WTC11 (cell line): ENCODE data around the gene NCBP2. TPM values are rescaled to one million over a fixed set of nuclear protein-coding genes. Genes with fewer than 3 reads are reported as not detected.

ENCODE experiments used
- ATAC-seq: fragments of 200-7000 bp; cut with Tn5 transposase; 2 replicates; pipeline ENCODE4 v1.10.0; 2021; ENCODE audit warnings: mild to moderate bottlenecking, moderate library complexity
- CTCF ChIA-PET: fragments of 300-600 bp; sonication (Branson Sonifier 250); formaldehyde crosslinking; loops from one replicate; lab custom pipeline; 2021; ENCODE audit warnings: antibody characterized with exemption; lab: Charles Lee
- POLR2A ChIA-PET: fragments of 350-600 bp; sonication (Branson Sonifier 250); formaldehyde crosslinking; loops from one replicate; lab custom pipeline; 2021; ENCODE audit warnings: antibody characterized with exemption; lab: Charles Lee
- DNase-seq: peaks from one replicate; pipeline ENCODE4 v3.0.0; 2021; ENCODE audit warnings: low spot score
- H3K27ac Mint-ChIP-seq: 2 replicates; pipeline ENCODE4 v1.8.0; 2021; ENCODE audit warnings: mixed read lengths
- H3K27me3 Mint-ChIP-seq: 2 replicates; pipeline ENCODE4 v1.8.0; 2021; ENCODE audit warnings: low read depth, mild to moderate bottlenecking, moderate library complexity, mixed read lengths
- H3K36me3 Mint-ChIP-seq: 2 replicates; pipeline ENCODE4 v1.8.0; 2021; ENCODE audit warnings: mixed read lengths
- H3K4me1 Mint-ChIP-seq: 2 replicates; pipeline ENCODE4 v1.8.0; 2022; ENCODE audit warnings: mixed read lengths
- H3K4me3 Mint-ChIP-seq: 2 replicates; pipeline ENCODE4 v1.8.0; 2021; ENCODE audit warnings: mild to moderate bottlenecking, moderate library complexity, mixed read lengths
- H3K9me3 Mint-ChIP-seq: 2 replicates; pipeline ENCODE4 v1.8.0; 2021; ENCODE audit warnings: mixed read lengths
- AFF4 ChIP-seq: sonication (generic); formaldehyde crosslinking; IDR thresholded peaks from 2 replicates; pipeline ENCODE4 v1.8.1; 2023; ENCODE audit warnings: mild to moderate bottlenecking, missing genetic modification reagents, borderline replicate concordance
- CBFB ChIP-seq: sonication (generic); formaldehyde crosslinking; IDR thresholded peaks from 2 replicates; pipeline ENCODE4 v1.8.1; 2022; ENCODE audit warnings: mild to moderate bottlenecking, low read depth, missing genetic modification reagents
- E2F1 ChIP-seq: sonication (generic); formaldehyde crosslinking; IDR thresholded peaks from 2 replicates; pipeline ENCODE4 v1.8.0; 2022; ENCODE audit warnings: mild to moderate bottlenecking, missing genetic modification reagents
- E2F4 ChIP-seq: sonication (generic); formaldehyde crosslinking; IDR thresholded peaks from 2 replicates; pipeline ENCODE4 v1.8.1; 2022; ENCODE audit warnings: low read depth, mild to moderate bottlenecking, moderate library complexity, missing genetic modification reagents, borderline replicate concordance
- ETV6 ChIP-seq: sonication (generic); formaldehyde crosslinking; IDR thresholded peaks from 2 replicates; pipeline ENCODE4 v1.8.1; 2022; ENCODE audit warnings: mild to moderate bottlenecking, missing genetic modification reagents
- GTF2I ChIP-seq: fragments of 250-450 bp; sonication (Bioruptor Pico); conservative IDR thresholded peaks from 2 replicates; pipeline ENCODE4 v1.4.0; 2021; ENCODE audit warnings: mild to moderate bottlenecking
- HMGA2 ChIP-seq: fragments of 250-450 bp; sonication (Bioruptor Pico); IDR thresholded peaks from 2 replicates; pipeline ENCODE4 v1.4.0; 2021; ENCODE audit warnings: mild to moderate bottlenecking, moderate library complexity
- JAZF1 ChIP-seq: fragments of 250-450 bp; sonication (Bioruptor Pico); IDR thresholded peaks from 2 replicates; pipeline ENCODE4 v1.9.0; 2021; ENCODE audit warnings: moderate library complexity, mild to moderate bottlenecking, inconsistent platforms
- MAX ChIP-seq: sonication (generic); formaldehyde crosslinking; IDR thresholded peaks from 2 replicates; pipeline ENCODE4 v1.8.0; 2022; ENCODE audit warnings: mild to moderate bottlenecking, missing genetic modification reagents
- NFATC4 ChIP-seq: fragments of 250-450 bp; sonication (Bioruptor Pico); IDR thresholded peaks from 2 replicates; pipeline ENCODE4 v1.9.0; 2021; ENCODE audit warnings: mild to moderate bottlenecking
- NFYB ChIP-seq: sonication (generic); formaldehyde crosslinking; conservative IDR thresholded peaks from 2 replicates; pipeline ENCODE4 v1.8.0; 2022; ENCODE audit warnings: low read depth, missing genetic modification reagents
- NR1H2 ChIP-seq: sonication (generic); formaldehyde crosslinking; IDR thresholded peaks from 2 replicates; pipeline ENCODE4 v1.9.0; 2021; ENCODE audit warnings: mild to moderate bottlenecking, moderate library complexity, missing genetic modification reagents
- PRRX2 ChIP-seq: fragments of 250-450 bp; sonication (Bioruptor Pico); IDR thresholded peaks from 2 replicates; pipeline ENCODE4 v1.8.0; 2021; ENCODE audit warnings: mild to moderate bottlenecking
- USF1 ChIP-seq: sonication (generic); formaldehyde crosslinking; IDR thresholded peaks from 2 replicates; pipeline ENCODE4 v1.8.0; 2022; ENCODE audit warnings: mild to moderate bottlenecking, missing genetic modification reagents
- ZNF232 ChIP-seq: sonication (generic); formaldehyde crosslinking; IDR thresholded peaks from 2 replicates; pipeline ENCODE4 v1.8.0; 2022; ENCODE audit warnings: mild to moderate bottlenecking, missing genetic modification reagents
- ZNF263 ChIP-seq: sonication (generic); formaldehyde crosslinking; IDR thresholded peaks from 2 replicates; pipeline ENCODE4 v1.8.1; 2022; ENCODE audit warnings: low read depth, mild to moderate bottlenecking, moderate library complexity, missing genetic modification reagents
- ZNF281 ChIP-seq: sonication (generic); formaldehyde crosslinking; IDR thresholded peaks from 2 replicates; pipeline ENCODE4 v1.8.0; 2023; ENCODE audit warnings: mild to moderate bottlenecking, missing genetic modification reagents
- ZNF396 ChIP-seq: fragments of 250-450 bp; sonication (Bioruptor Pico); IDR thresholded peaks from 2 replicates; pipeline ENCODE4 v1.8.0; 2021; ENCODE audit warnings: mild to moderate bottlenecking, moderate library complexity, borderline replicate concordance
- ZNF423 ChIP-seq: fragments of 250-450 bp; sonication (Bioruptor Pico); IDR thresholded peaks from 2 replicates; pipeline ENCODE4 v2.1.2; 2022; ENCODE audit warnings: mild to moderate bottlenecking, moderate library complexity
- ZNF671 ChIP-seq: fragments of 250-450 bp; sonication (Bioruptor Pico); IDR thresholded peaks from 2 replicates; pipeline ENCODE4 v1.8.0; 2021; ENCODE audit warnings: mild to moderate bottlenecking
- total RNA-seq: library from RNA; stranded (reverse); gene quantifications from 3 replicates; pipeline ENCODE4 v1.2.3, GENCODE V29; 2021
- TF ChIP-seq, protein P1 (sequence below): sonication (generic); formaldehyde crosslinking; conservative IDR thresholded peaks from 2 replicates; pipeline ENCODE4 v1.8.1; 2023; ENCODE audit warnings: mild to moderate bottlenecking, low read depth, missing genetic modification reagents, moderate library complexity
- TF ChIP-seq, protein P2 (sequence below): fragments of 250-450 bp; sonication (Bioruptor Pico); IDR thresholded peaks from 2 replicates; pipeline ENCODE4 v1.9.0; 2021; ENCODE audit warnings: moderate library complexity, mild to moderate bottlenecking, inconsistent platforms, borderline replicate concordance

Gene NCBP2
- total RNA-seq, 1 experiment from 2014 or later, result 96.9 TPM

DNA sequence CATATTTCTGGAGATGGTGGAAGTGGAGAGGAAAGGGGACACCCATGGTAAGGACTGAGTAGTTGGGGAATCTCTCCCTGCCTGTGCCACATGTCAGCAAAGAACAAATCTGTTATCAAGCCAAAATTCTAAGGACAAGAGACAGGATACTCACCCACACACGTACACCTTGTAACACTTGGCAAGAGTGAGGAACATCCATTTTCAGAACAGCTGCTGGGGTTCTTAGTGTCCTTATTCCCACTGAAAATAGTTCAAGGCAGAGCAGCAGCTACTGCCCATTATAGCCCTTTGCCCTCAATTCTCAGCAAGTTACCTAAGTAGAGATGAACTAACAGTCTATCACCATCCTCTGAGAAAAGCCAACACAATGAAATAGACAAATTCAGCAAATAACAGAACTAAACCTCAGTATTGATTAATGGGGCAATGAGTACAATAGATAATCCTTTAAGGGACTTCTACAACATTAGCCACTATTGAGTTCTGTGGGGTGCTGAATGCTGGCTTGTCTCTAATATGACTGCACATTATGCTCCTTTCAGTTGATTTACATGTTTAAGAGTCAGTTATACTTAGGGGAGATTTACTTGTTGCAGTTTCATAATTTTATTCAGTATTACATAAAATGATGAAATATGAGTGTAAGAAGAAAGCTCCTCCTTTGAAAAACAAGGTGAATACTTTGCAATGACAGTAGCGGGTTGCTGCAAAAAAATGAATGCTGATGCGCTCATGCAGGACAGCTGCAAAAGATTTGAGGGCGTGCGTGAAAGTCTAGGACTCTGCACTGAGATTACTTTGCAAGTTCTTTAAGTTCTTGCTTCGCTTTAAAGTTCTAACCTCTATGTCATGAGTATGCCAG lies 52.3 kb downstream of the NCBP2 start:
- CTCF ChIA-PET, result no interaction called here
- Mint-ChIP-seq H3K9me3 (no peaks in the 10 kb centered on the region), H3K27ac (no peak overlapping the region), H3K4me3 (no peak overlapping the region), H3K27me3 (no peaks in the 10 kb centered on the region), H3K4me1 (no peaks in the 10 kb centered on the region), H3K36me3 (peaks cover 13% of the 10 kb centered on the region)
- TF ChIP-seq ZNF232 (CRISPR knock-in tag) (no peak), AFF4 (CRISPR knock-in tag) (no peak), NR1H2 (CRISPR knock-in tag) (no peak), ZNF263 (CRISPR knock-in tag) (no peak), GTF2I (CRISPR knock-in tag) (no peak), ETV6 (CRISPR knock-in tag) (no peak), ZNF281 (CRISPR knock-in tag) (no peak), ZNF423 (CRISPR knock-in tag) (no peak), E2F1 (no peak), CBFB (CRISPR knock-in tag) (no peak), MAX (CRISPR knock-in tag) (no peak), PRRX2 (CRISPR knock-in tag) (no peak), NFYB (CRISPR knock-in tag) (no peak)
- TF ChIP-seq, protein P1, sequence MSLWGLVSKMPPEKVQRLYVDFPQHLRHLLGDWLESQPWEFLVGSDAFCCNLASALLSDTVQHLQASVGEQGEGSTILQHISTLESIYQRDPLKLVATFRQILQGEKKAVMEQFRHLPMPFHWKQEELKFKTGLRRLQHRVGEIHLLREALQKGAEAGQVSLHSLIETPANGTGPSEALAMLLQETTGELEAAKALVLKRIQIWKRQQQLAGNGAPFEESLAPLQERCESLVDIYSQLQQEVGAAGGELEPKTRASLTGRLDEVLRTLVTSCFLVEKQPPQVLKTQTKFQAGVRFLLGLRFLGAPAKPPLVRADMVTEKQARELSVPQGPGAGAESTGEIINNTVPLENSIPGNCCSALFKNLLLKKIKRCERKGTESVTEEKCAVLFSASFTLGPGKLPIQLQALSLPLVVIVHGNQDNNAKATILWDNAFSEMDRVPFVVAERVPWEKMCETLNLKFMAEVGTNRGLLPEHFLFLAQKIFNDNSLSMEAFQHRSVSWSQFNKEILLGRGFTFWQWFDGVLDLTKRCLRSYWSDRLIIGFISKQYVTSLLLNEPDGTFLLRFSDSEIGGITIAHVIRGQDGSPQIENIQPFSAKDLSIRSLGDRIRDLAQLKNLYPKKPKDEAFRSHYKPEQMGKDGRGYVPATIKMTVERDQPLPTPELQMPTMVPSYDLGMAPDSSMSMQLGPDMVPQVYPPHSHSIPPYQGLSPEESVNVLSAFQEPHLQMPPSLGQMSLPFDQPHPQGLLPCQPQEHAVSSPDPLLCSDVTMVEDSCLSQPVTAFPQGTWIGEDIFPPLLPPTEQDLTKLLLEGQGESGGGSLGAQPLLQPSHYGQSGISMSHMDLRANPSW (CRISPR knock-in tag), result no peak
- POLR2A ChIA-PET, result no interaction called here
- no peak for DNase-seq
- no peak for ATAC-seq

GRCh38 chr3:196886144-196886543 lies 56.2 kb downstream of the NCBP2 start:
- ATAC-seq, result no peak
- H3K27ac Mint-ChIP-seq, result no peak overlapping the region
- no peak overlapping the region for H3K4me3 Mint-ChIP-seq
- H3K27me3 Mint-ChIP-seq, result no peaks in the 10 kb centered on the region
- H3K9me3 Mint-ChIP-seq, result no peaks in the 10 kb centered on the region
- no peak for DNase-seq
- H3K4me1 Mint-ChIP-seq, result no peaks in the 10 kb centered on the region
- CTCF ChIA-PET, result no interaction called here
- POLR2A ChIA-PET, result no interaction called here
- H3K36me3 Mint-ChIP-seq, result peaks cover 15% of the 10 kb centered on the region
- no peak for TF ChIP-seq NFATC4 (CRISPR knock-in tag)
- no peak for TF ChIP-seq ETV6 (CRISPR knock-in tag)
- no peak for TF ChIP-seq ZNF396 (CRISPR knock-in tag)
- TF ChIP-seq JAZF1 (CRISPR knock-in tag), result no peak
- TF ChIP-seq HMGA2, result no peak
- no peak for TF ChIP-seq USF1 (CRISPR knock-in tag)
- no peak for TF ChIP-seq ZNF671
- TF ChIP-seq E2F4 (CRISPR knock-in tag), result no peak
- TF ChIP-seq, protein P2, sequence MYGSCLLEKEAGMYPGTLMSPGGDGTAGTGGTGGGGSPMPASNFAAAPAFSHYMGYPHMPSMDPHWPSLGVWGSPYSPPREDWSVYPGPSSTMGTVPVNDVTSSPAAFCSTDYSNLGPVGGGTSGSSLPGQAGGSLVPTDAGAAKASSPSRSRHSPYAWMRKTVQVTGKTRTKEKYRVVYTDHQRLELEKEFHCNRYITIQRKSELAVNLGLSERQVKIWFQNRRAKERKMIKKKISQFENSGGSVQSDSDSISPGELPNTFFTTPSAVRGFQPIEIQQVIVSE (CRISPR knock-in tag), result no peak
